DND-41 (cell line): Measurements from ENCODE around the gene CXCL16.

ENCODE experiments used
- ATAC-seq: fragments of 200-7000 bp; cut with Tn5 transposase; 3 replicates; pipeline ENCODE4 v1.9.1; 2021; ENCODE audit warnings: low read depth; ENCODE audit not compliant: insufficient read depth
- DNase-seq: peaks from one replicate; pipeline ENCODE4 v3.0.0-alpha.2; 2020
- H2AFZ ChIP-seq: 2 replicates; pipeline ENCODE4 v1.6.0; 2012; ENCODE audit warnings: low read depth, low read length
- H3K27ac ChIP-seq: 2 replicates; pipeline ENCODE4 v1.5.1; 2012; ENCODE audit warnings: low read length, inconsistent platforms
- H3K27me3 ChIP-seq: fragments of 200-600 bp; sonication (generic); 2 replicates; pipeline ENCODE4 v1.6.0; 2012; ENCODE audit warnings: low read length, mild to moderate bottlenecking, inconsistent platforms; ENCODE audit not compliant: insufficient read depth, poor library complexity
- H3K36me3 ChIP-seq: 2 replicates; pipeline ENCODE4 v1.5.1; 2012; ENCODE audit warnings: low read length, inconsistent platforms; ENCODE audit not compliant: insufficient read depth
- H3K4me1 ChIP-seq: 2 replicates; pipeline ENCODE4 v1.5.1; 2012; ENCODE audit warnings: mild to moderate bottlenecking, low read length; ENCODE audit not compliant: insufficient read depth
- H3K4me2 ChIP-seq: 2 replicates; pipeline ENCODE4 v1.6.0; 2012; ENCODE audit warnings: mild to moderate bottlenecking, moderate library complexity, low read length, inconsistent platforms; ENCODE audit not compliant: insufficient read depth
- H3K4me3 ChIP-seq, 2 experiments: fragments of 200-600 bp in 1 of 2; shearing (Covaris generic) in 1 of 2; 2 replicates each; pipeline ENCODE4 v1.5.1; 2012 to 2016; ENCODE audit warnings: inconsistent platforms in 2 of 2, low read length in 2 of 2, mild to moderate bottlenecking in 2 of 2, low read depth in 1 of 2, moderate library complexity in 1 of 2
- H3K79me2 ChIP-seq: 2 replicates; pipeline ENCODE4 v1.6.0; 2012; ENCODE audit warnings: low read length, inconsistent platforms; ENCODE audit not compliant: insufficient read depth
- H3K9ac ChIP-seq: 2 replicates; pipeline ENCODE4 v1.6.0; 2012; ENCODE audit warnings: low read depth, mild to moderate bottlenecking, inconsistent platforms, low read length, moderate library complexity
- H3K9me3 ChIP-seq: 2 replicates; pipeline ENCODE4 v1.5.1; 2012; ENCODE audit warnings: low read length, moderate library complexity, mild to moderate bottlenecking, inconsistent platforms; ENCODE audit not compliant: insufficient read depth, severe bottlenecking
- H4K20me1 ChIP-seq: 2 replicates; pipeline ENCODE4 v1.6.0; 2012; ENCODE audit warnings: low read length; ENCODE audit not compliant: insufficient read depth
- CTCF ChIP-seq: IDR thresholded peaks from 2 replicates; pipeline ENCODE4 v1.5.1; 2012; ENCODE audit warnings: borderline replicate concordance, low read length, moderate library complexity, mild to moderate bottlenecking; ENCODE audit not compliant: poor library complexity, severe bottlenecking; ENCODE audit errors: extremely low read depth
- EZH2 ChIP-seq: IDR thresholded peaks from 3 replicates; pipeline ENCODE4 v1.6.1; 2012; ENCODE audit warnings: borderline replicate concordance, low read depth, mild to moderate bottlenecking, moderate library complexity, low read length, inconsistent platforms; ENCODE audit not compliant: severe bottlenecking

CXCL16 gene

DNA sequence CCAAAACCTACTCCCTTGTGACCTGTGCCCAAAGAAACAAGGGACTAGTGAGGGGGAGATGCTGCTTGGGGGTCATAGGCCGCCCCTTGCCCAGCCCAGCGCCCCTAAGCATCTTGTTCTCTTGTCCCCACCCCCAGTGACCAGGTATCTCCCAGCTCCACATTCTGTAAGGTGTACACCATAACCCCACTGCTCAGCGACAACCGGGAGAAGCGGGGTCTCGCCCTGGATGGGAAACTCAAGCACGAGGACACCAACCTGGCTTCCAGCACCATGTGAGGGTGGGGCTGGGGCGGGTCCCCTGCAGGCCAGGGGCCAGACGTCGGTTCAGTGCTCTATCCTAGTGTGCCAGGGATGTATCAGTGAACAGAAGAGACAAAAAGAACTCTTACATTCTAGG, 20.6 kb downstream of the CXCL16 start:
- ATAC-seq (no peak), DNase-seq (no peak)
- Histone ChIP-seq H3K27me3 (no peaks in the 10 kb centered on the region), H3K9me3 (no peaks in the 10 kb centered on the region), H3K27ac (no peak overlapping the region), H2AFZ (no peak overlapping the region), H4K20me1 (peaks cover 22% of the 10 kb centered on the region), H3K36me3 (peaks cover 58% of the 10 kb centered on the region), H3K4me2 (no peak overlapping the region), H3K4me1 (peaks cover 17% of the 10 kb centered on the region), H3K79me2 (peaks cover 14% of the 10 kb centered on the region), H3K9ac (no peak overlapping the region), H3K4me3 (no peak overlapping the region)
- no peak for TF ChIP-seq CTCF
- TF ChIP-seq EZH2, result no peak

DNA sequence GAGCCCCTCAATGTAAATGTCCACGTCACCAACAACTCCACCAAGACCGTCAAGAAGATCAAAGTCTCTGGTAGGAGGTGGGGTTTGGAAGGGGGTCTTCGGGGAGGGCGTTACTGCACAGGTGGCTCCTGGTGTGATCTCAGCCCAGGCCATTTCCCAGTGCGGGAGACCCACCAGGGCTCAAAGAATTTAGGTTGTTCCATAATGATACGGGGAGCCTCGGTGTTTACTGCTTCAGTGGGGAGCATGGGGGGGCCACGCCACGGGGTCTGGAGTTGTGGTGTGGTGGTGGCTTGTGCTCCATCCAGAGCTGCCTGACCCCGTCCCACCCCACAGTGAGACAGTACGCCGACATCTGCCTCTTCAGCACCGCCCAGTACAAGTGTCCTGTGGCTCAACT, 21.5 kb downstream of the CXCL16 start:
- H3K27me3 ChIP-seq, result no peaks in the 10 kb centered on the region
- peaks cover 19% of the 10 kb centered on the region for H3K79me2 ChIP-seq
- TF ChIP-seq EZH2, result no peak
- TF ChIP-seq CTCF, result no peak
- H3K36me3 ChIP-seq, result peaks cover 58% of the 10 kb centered on the region
- H3K4me2 ChIP-seq, result no peak overlapping the region
- DNase-seq (no peak), ATAC-seq (no peak)
- H3K27ac ChIP-seq, result no peak overlapping the region
- no peak overlapping the region for H3K9ac ChIP-seq
- no peaks in the 10 kb centered on the region for H3K9me3 ChIP-seq
- H4K20me1 ChIP-seq, result peaks cover 25% of the 10 kb centered on the region
- no peak overlapping the region for H2AFZ ChIP-seq
- H3K4me3 ChIP-seq, result no peak overlapping the region
- H3K4me1 ChIP-seq, result peaks cover 24% of the 10 kb centered on the region

GRCh38 chr17:4717791-4718190, 21.9 kb downstream of the CXCL16 start:
- Histone ChIP-seq H3K79me2 (peaks cover 22% of the 10 kb centered on the region), H3K4me1 (peaks cover 24% of the 10 kb centered on the region), H3K4me3 (no peak overlapping the region), H2AFZ (no peak overlapping the region), H3K36me3 (peaks cover 58% of the 10 kb centered on the region), H3K27me3 (no peaks in the 10 kb centered on the region), H3K9ac (no peak overlapping the region), H4K20me1 (peaks cover 25% of the 10 kb centered on the region), H3K27ac (no peak overlapping the region), H3K4me2 (no peak overlapping the region), H3K9me3 (no peaks in the 10 kb centered on the region)
- DNase-seq (no peak), ATAC-seq (no peak)
- no peak for TF ChIP-seq EZH2
- TF ChIP-seq CTCF, result no peak

- Histone ChIP-seq H3K79me2 (peaks cover 39% of the 10 kb centered on the region), H2AFZ (no peak overlapping the region), H3K9ac (no peak overlapping the region), H3K36me3 (peaks cover 64% of the 10 kb centered on the region), H3K9me3 (no peaks in the 10 kb centered on the region), H4K20me1 (peaks cover 37% of the 10 kb centered on the region), H3K27me3 (no peaks in the 10 kb centered on the region), H3K27ac (no peak overlapping the region), H3K4me3 (no peak overlapping the region), H3K4me1 (peaks cover 41% of the 10 kb centered on the region), H3K4me2 (no peak overlapping the region)
- TF ChIP-seq CTCF, result no peak
- TF ChIP-seq EZH2, result no peak
- DNase-seq (no peak), ATAC-seq (no peak)
These were observed 23.6 kb downstream of the CXCL16 start for GRCh38 chr17:4716081-4716480.
